H1 (cell line): ENCODE data around the gene FHIT. TPM values are rescaled to one million over a fixed set of nuclear protein-coding genes. Genes with fewer than 3 reads are reported as not detected.

Source experiments
- CTCF ChIA-PET: fragments of 300-600 bp; sonication (Branson Sonifier 250); formaldehyde crosslinking; loops from one replicate; lab custom pipeline; 2021; ENCODE audit not compliant: partially characterized antibody; lab: Charles Lee
- POLR2A ChIA-PET: fragments of 300-600 bp; sonication (Branson Sonifier 250); formaldehyde crosslinking; loops from one replicate; lab custom pipeline; 2021; ENCODE audit warnings: inconsistent platforms; ENCODE audit not compliant: partially characterized antibody; lab: Charles Lee
- DNase-seq, 2 experiments: peaks; one replicate each; pipeline versions ENCODE4 v3.0.0 to v3.0.0-alpha.2; 2010 to 2022; ENCODE audit warnings: low spot score in 2 of 2, low read depth in 1 of 2, mixed read lengths in 1 of 2
- FAIRE-seq: peaks from 2 replicates; lab custom pipeline; 2011; peaks lifted over from hg19 to GRCh38; lab: Jason Lieb, UNC
- H2AFZ ChIP-seq: 2 replicates; pipeline ENCODE4 v1.8.1; 2012; ENCODE audit warnings: low read length, inconsistent platforms
- H2AK5ac ChIP-seq: 2 replicates; pipeline ENCODE4 v1.6.1; 2013; ENCODE audit warnings: low read depth, low read length
- H2BK120ac ChIP-seq: replicated peaks from 2 replicates; pipeline ENCODE3; 2013; ENCODE audit warnings: low read depth, low read length, inconsistent platforms
- H2BK12ac ChIP-seq: 2 replicates; pipeline ENCODE4 v1.6.1; 2013; ENCODE audit warnings: low read depth, low read length
- H2BK15ac ChIP-seq: 2 replicates; pipeline ENCODE4 v1.6.1; 2013; ENCODE audit warnings: low read length
- H2BK20ac ChIP-seq: 2 replicates; pipeline ENCODE4 v1.6.1; 2013; ENCODE audit warnings: low read length
- H2BK5ac ChIP-seq: 2 replicates; pipeline ENCODE4 v1.6.1; 2013; ENCODE audit warnings: low read depth, low read length
- H3K14ac ChIP-seq: 2 replicates; pipeline ENCODE4 v1.6.1; 2013; ENCODE audit warnings: inconsistent platforms; ENCODE audit not compliant: insufficient read length
- H3K18ac ChIP-seq: 2 replicates; pipeline ENCODE4 v1.6.1; 2013; ENCODE audit warnings: low read length; ENCODE audit errors: extremely low read depth
- H3K23ac ChIP-seq: 2 replicates; pipeline ENCODE4 v1.6.1; 2013; ENCODE audit warnings: inconsistent platforms; ENCODE audit not compliant: insufficient read length
- H3K23me2 ChIP-seq: 2 replicates; pipeline ENCODE4 v1.6.1; 2013; ENCODE audit warnings: low read depth, low read length
- H3K27ac ChIP-seq: 2 replicates; pipeline ENCODE4 v1.6.1; 2011; ENCODE audit warnings: low read depth, low read length, inconsistent platforms
- H3K27me3 ChIP-seq, 4 experiments: replicated peaks in 1 of 4; 1 replicate in 1 of 4; 2 replicates in 3 of 4; pipeline versions ENCODE4 v1.6.1 to v1.8.1; 2011 to 2013; ENCODE audit warnings: low read length in 3 of 4, mild to moderate bottlenecking in 3 of 4, inconsistent platforms in 2 of 4, mixed read lengths in 2 of 4, moderate library complexity in 1 of 4; ENCODE audit not compliant: control insufficient read depth in 3 of 4, insufficient read depth in 3 of 4; ENCODE audit errors: extremely low read depth in 1 of 4
- H3K36me3 ChIP-seq, 4 experiments: 2 replicates each; pipeline versions ENCODE4 v1.6.1 to v1.8.1; 2011 to 2013; ENCODE audit warnings: mild to moderate bottlenecking in 4 of 4, low read length in 3 of 4, moderate library complexity in 2 of 4, control low read depth in 1 of 4, inconsistent platforms in 1 of 4; ENCODE audit not compliant: insufficient read depth in 4 of 4, control insufficient read depth in 2 of 4
- H3K4ac ChIP-seq: replicated peaks from 2 replicates; pipeline ENCODE3; 2013; ENCODE audit warnings: low read length, low read depth, mixed read lengths, inconsistent platforms; ENCODE audit not compliant: insufficient read length
- H3K4me1 ChIP-seq, 4 experiments: replicated peaks in 1 of 4; 1 replicate in 1 of 4; 2 replicates in 3 of 4; pipeline versions ENCODE4 v1.6.1 to v1.8.1; 2011 to 2013; ENCODE audit warnings: low read length in 3 of 4, inconsistent platforms in 2 of 4, mixed read lengths in 1 of 4; ENCODE audit not compliant: insufficient read depth in 4 of 4, control insufficient read depth in 3 of 4
- H3K4me2 ChIP-seq, 2 experiments: 2 replicates each; pipeline versions ENCODE4 v1.6.1 to v1.8.1; 2011 to 2013; ENCODE audit warnings: low read depth in 2 of 2, low read length in 2 of 2, control low read depth in 1 of 2, inconsistent platforms in 1 of 2, mild to moderate bottlenecking in 1 of 2; ENCODE audit not compliant: insufficient read depth in 1 of 2
- H3K4me3 ChIP-seq, 4 experiments: fragments of 200-600, 300-600 bp in 1 of 4; sonication (generic), shearing (Covaris generic), sonication (Bioruptor Twin) in 1 of 4; 2 replicates each; pipeline versions ENCODE4 v1.5.1 to v1.8.1; 2011 to 2016; ENCODE audit warnings: low read length in 4 of 4, low read depth in 3 of 4, control low read depth in 2 of 4, inconsistent platforms in 2 of 4, mild to moderate bottlenecking in 2 of 4, mixed read lengths in 1 of 4, moderate library complexity in 1 of 4; ENCODE audit not compliant: insufficient read depth in 2 of 4; ENCODE audit errors: extremely low read depth in 1 of 4
- H3K56ac ChIP-seq: replicated peaks from 2 replicates; pipeline ENCODE3; 2013; ENCODE audit warnings: low read depth, mild to moderate bottlenecking, mixed read lengths, low read length, inconsistent platforms; ENCODE audit not compliant: insufficient read length
- H3K79me1 ChIP-seq: 2 replicates; pipeline ENCODE4 v1.6.1; 2013; ENCODE audit warnings: low read depth, low read length, control low read depth
- H3K79me2 ChIP-seq, 2 experiments: 2 replicates each; pipeline versions ENCODE4 v1.6.1 to v1.8.1; 2012 to 2013; ENCODE audit warnings: low read length in 2 of 2, mild to moderate bottlenecking in 2 of 2, inconsistent platforms in 1 of 2; ENCODE audit not compliant: insufficient read depth in 2 of 2, control insufficient read depth in 1 of 2
- H3K9ac ChIP-seq, 4 experiments: replicated peaks in 1 of 4; 1 replicate in 1 of 4; 2 replicates in 3 of 4; pipeline versions ENCODE4 v1.6.1 to v1.8.1; 2011 to 2013; ENCODE audit warnings: low read depth in 3 of 4, low read length in 3 of 4, control low read depth in 2 of 4, mild to moderate bottlenecking in 2 of 4, moderate library complexity in 2 of 4, inconsistent platforms in 1 of 4; ENCODE audit errors: extremely low read depth in 1 of 4
- H3K9me3 ChIP-seq, 2 experiments: 2 replicates each; pipeline versions ENCODE4 v1.6.1 to v1.8.1; 2012 to 2013; ENCODE audit warnings: mild to moderate bottlenecking in 2 of 2, moderate library complexity in 2 of 2, control low read depth in 1 of 2, inconsistent platforms in 1 of 2, low read depth in 1 of 2, low read length in 1 of 2, mixed read lengths in 1 of 2; ENCODE audit not compliant: insufficient read depth in 2 of 2
- H4K20me1 ChIP-seq, 2 experiments: replicated peaks in 1 of 2; 2 replicates each; pipeline versions ENCODE3 to v1.8.1; 2011 to 2013; ENCODE audit warnings: inconsistent platforms in 2 of 2, low read length in 2 of 2, mild to moderate bottlenecking in 1 of 2; ENCODE audit not compliant: insufficient read depth in 2 of 2, control insufficient read depth in 1 of 2
- H4K5ac ChIP-seq: 2 replicates; pipeline ENCODE4 v1.6.1; 2013; ENCODE audit warnings: low read length, low read depth, mixed read lengths, inconsistent platforms; ENCODE audit not compliant: insufficient read length
- H4K8ac ChIP-seq: 2 replicates; pipeline ENCODE4 v1.8.0; 2013; ENCODE audit warnings: mild to moderate bottlenecking, moderate library complexity, low read length, inconsistent platforms; ENCODE audit not compliant: insufficient read depth; ENCODE audit errors: extremely low read depth
- H4K91ac ChIP-seq: replicated peaks from 2 replicates; pipeline ENCODE3; 2013; ENCODE audit warnings: low read length, mixed read lengths, inconsistent platforms; ENCODE audit not compliant: insufficient read length
- ASH2L ChIP-seq: fragments of 200-600, 300-600 bp; sonication (generic); IDR thresholded peaks from one replicate; pipeline ENCODE4 v1.7.1; 2017; ENCODE audit warnings: low read length
- BCL11A ChIP-seq, 2 experiments: IDR thresholded peaks; one replicate each; pipeline ENCODE4 v1.6.1; 2011; ENCODE audit warnings: low read depth in 2 of 2, low read length in 2 of 2, mild to moderate bottlenecking in 2 of 2
- CEBPB ChIP-seq: IDR thresholded peaks from 2 replicates; pipeline ENCODE4 v1.6.1; 2012; ENCODE audit warnings: low read depth, low read length
- CHD1 ChIP-seq: IDR thresholded peaks from 2 replicates; pipeline ENCODE4 v1.6.1; 2012; ENCODE audit warnings: low read depth, low read length, improper control_type of control experiment
- CREB1 ChIP-seq: IDR thresholded peaks from 2 replicates; pipeline ENCODE4 v1.6.1; 2012; ENCODE audit warnings: inconsistent platforms
- EGR1 ChIP-seq: IDR thresholded peaks from 2 replicates; pipeline ENCODE4 v1.6.1; 2011; ENCODE audit warnings: low read depth, low read length, borderline replicate concordance
- GTF2F1 ChIP-seq: IDR thresholded peaks from 2 replicates; pipeline ENCODE4 v1.6.1; 2012; ENCODE audit warnings: low read depth, low read length, improper control_type of control experiment, borderline replicate concordance
- KDM4A ChIP-seq: IDR thresholded peaks from one replicate; pipeline ENCODE4 v1.7.1; 2012; ENCODE audit warnings: low read depth, mild to moderate bottlenecking, moderate library complexity, low read length, inconsistent platforms; ENCODE audit not compliant: severe bottlenecking
- MAFK ChIP-seq: IDR thresholded peaks from 2 replicates; pipeline ENCODE4 v1.6.1; 2012; ENCODE audit warnings: low read depth, mild to moderate bottlenecking, improper control_type of control experiment, low read length
- NRF1 ChIP-seq: IDR thresholded peaks from 2 replicates; pipeline ENCODE4 v1.6.1; 2011; ENCODE audit warnings: mild to moderate bottlenecking, low read depth, low read length, improper control_type of control experiment
- PHF8 ChIP-seq: fragments of 200-600 bp; sonication (generic); conservative IDR thresholded peaks from 2 replicates; pipeline ENCODE4 v1.7.1; 2012; ENCODE audit warnings: low read depth, mild to moderate bottlenecking, inconsistent platforms, low read length, moderate library complexity
- RBBP5 ChIP-seq: IDR thresholded peaks from 2 replicates; pipeline ENCODE4 v1.7.1; 2012; ENCODE audit warnings: low read depth, mild to moderate bottlenecking, inconsistent platforms, low read length, moderate library complexity, borderline replicate concordance
- SIX5 ChIP-seq: IDR thresholded peaks from 2 replicates; pipeline ENCODE4 v1.6.1; 2011; ENCODE audit warnings: mild to moderate bottlenecking, low read depth, low read length
- SUZ12 ChIP-seq: fragments of 200-600 bp; sonication (generic); IDR thresholded peaks from 2 replicates; pipeline ENCODE4 v1.6.1; 2012; ENCODE audit warnings: mild to moderate bottlenecking, inconsistent platforms, low read length, moderate library complexity, mixed read lengths
- polyA plus RNA-seq, 7 experiments: library from polyadenylated mRNA; depleted of rRNA in 3 of 7; stranded (reverse) in 5 of 7; unstranded in 2 of 7; fragments of >200 nt in 5 of 7; fragments of 200-250 nt in 2 of 7; gene quantifications; 1 replicate in 5 of 7; 2 replicates in 1 of 7; 4 replicates in 1 of 7; pipeline versions ENCODE4 v1.2.1 to v1.2.3, GENCODE V29; 2011 to 2013; ENCODE audit warnings: missing spikeins in 2 of 7, mixed read lengths in 2 of 7
- total RNA-seq: library from RNA; stranded (reverse); fragmentation: NEBNext Ultra II Directional; extraction: Animal tissue kit (Norgen Biotek cat#: 25700); gene quantifications from 2 replicates; pipeline ENCODE4 v1.2.1, GENCODE V29; 2021

FHIT gene
- total and polyA plus RNA-seq, 2 of the 8 experiments (the other 6 are each of a cell fraction or from before 2014, with no cell fraction given): 1.2 to 3.2 TPM

DNA sequence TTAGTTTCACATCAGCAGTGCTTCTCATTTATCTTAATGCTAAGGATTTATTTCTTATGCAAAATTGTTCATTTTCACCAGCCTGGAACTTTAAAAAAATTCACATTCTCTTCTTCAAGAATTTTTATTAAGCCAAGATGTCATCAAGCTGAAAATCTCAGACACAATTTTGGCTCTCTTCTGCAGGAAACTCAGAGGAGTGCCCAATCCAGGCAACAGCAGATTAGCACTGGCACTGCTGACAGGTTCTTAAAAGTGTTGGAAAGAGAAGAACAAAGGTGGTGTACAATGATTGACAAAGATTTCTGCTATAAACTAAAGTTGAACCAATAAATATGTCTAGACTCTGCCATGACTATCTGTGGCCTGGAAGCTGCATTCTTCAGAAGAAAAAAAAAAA, 479.5 kb downstream of the FHIT start:
- Histone ChIP-seq H2AFZ (no peak overlapping the region), H3K14ac (no peak overlapping the region), H4K5ac (no peak overlapping the region), H2BK20ac (peak overlapping the region; percentile 76; the same call in 1 of the 2 replicates), H3K9ac (no peak overlapping the region), H3K18ac (no peak overlapping the region), H3K79me2 (no peaks in the 10 kb centered on the region), H3K4me1 (peaks cover 0 to 15% (median 4%) of the 10 kb centered on the region in 4 experiments; a peak in 5 of 7 replicates), H3K36me3 (no peaks in the 10 kb centered on the region; a peak in 1 of 8 replicates), H3K27me3 (no peaks in the 10 kb centered on the region), H3K23me2 (no peaks in the 10 kb centered on the region), H2AK5ac (no peak overlapping the region), H3K9me3 (peaks cover 18 to 21% of the 10 kb centered on the region in 2 experiments), H4K91ac (no peak overlapping the region), H3K56ac (no peak overlapping the region), H3K79me1 (no peaks in the 10 kb centered on the region), H2BK12ac (no peak overlapping the region; the same call in 1 of the 2 replicates), H3K4me3 (no peak overlapping the region), H2BK120ac (peak overlapping the region; percentile 3), H3K27ac (no peak overlapping the region), H4K20me1 (no peaks in the 10 kb centered on the region), H3K4ac (no peak overlapping the region), H4K8ac (no peak overlapping the region), H3K4me2 (no peak overlapping the region; a peak in 1 of 4 replicates), H2BK15ac (no peak overlapping the region), H2BK5ac (peak overlapping the region; percentile 54; the same call in 1 of the 2 replicates), H3K23ac (no peak overlapping the region)
- no peak for FAIRE-seq
- CTCF ChIA-PET: interaction anchor here (0.9 kb wide), 1 partner anchor 16 kb away, joined by 3 read pairs; no protein-coding TSS in a partner anchor
- POLR2A ChIA-PET: no interaction called here
- TF ChIP-seq SIX5 (no peak), CEBPB (no peak), KDM4A (no peak), PHF8 (no peak), RBBP5 (no peak), ASH2L (no peak), MAFK (no peak), EGR1 (no peak), CHD1 (no peak), BCL11A (IDR thresholded peaks at IDR 0.05; ENCODE audit: low read depth in 2 of 2, low read length in 2 of 2) (no peak), SUZ12 (no peak), CREB1 (no peak), NRF1 (no peak), GTF2F1 (no peak)
- DNase-seq: no peak
